Esophagus squamous epithelium (tissue), 4 donors: ENCODE results near the gene EFCAB13.

Experiments
- POLR2A ChIP-seq, 4 donors: fragments of 450-650 bp; IDR thresholded peaks; one replicate each; pipeline ENCODE4 v1.6.1; 2017; ENCODE audit warnings: antibody characterized with exemption in 4 of 4, mild to moderate bottlenecking in 4 of 4, moderate library complexity in 3 of 4
- TF ChIP-seq, protein P1 (sequence below), 6 experiments: fragments of 450-650 bp in 4 of 6; fragments of 200-600 bp in 2 of 6; sonication (generic) in 2 of 6; IDR thresholded peaks; one replicate each; pipeline ENCODE4 v1.5.1; 2016 to 2019; ENCODE audit warnings: antibody characterized with exemption in 6 of 6, mild to moderate bottlenecking in 4 of 6, moderate library complexity in 4 of 6

DNA sequence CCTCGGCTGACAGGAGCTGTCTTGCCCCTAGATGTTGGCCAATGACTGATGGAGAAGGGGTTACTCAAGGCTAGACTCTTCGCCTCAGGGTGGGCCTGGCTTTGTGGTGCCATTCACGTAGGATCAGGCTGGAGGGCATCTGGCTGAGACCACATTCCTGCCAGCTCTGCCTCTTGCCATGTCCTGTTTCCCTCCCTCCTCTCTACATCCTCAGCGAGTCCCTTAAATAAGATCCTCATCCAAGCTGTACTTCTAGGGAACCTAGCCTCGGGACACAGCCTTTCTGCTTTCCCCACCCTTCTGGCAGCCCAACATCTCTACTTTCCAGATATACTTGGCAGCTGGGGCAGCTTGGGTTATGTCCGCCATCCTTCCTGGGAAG, 27.9 kb upstream of the EFCAB13 start:
- TF ChIP-seq, protein P1, sequence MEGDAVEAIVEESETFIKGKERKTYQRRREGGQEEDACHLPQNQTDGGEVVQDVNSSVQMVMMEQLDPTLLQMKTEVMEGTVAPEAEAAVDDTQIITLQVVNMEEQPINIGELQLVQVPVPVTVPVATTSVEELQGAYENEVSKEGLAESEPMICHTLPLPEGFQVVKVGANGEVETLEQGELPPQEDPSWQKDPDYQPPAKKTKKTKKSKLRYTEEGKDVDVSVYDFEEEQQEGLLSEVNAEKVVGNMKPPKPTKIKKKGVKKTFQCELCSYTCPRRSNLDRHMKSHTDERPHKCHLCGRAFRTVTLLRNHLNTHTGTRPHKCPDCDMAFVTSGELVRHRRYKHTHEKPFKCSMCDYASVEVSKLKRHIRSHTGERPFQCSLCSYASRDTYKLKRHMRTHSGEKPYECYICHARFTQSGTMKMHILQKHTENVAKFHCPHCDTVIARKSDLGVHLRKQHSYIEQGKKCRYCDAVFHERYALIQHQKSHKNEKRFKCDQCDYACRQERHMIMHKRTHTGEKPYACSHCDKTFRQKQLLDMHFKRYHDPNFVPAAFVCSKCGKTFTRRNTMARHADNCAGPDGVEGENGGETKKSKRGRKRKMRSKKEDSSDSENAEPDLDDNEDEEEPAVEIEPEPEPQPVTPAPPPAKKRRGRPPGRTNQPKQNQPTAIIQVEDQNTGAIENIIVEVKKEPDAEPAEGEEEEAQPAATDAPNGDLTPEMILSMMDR (IDR thresholded peaks at IDR 0.05): no peak
- TF ChIP-seq POLR2A (IDR thresholded peaks at IDR 0.05): no peak
